CD4-positive, alpha-beta T cell (primary cell): Measurements from ENCODE around the gene PREP. TPM values are rescaled to one million over a fixed set of nuclear protein-coding genes. Genes with fewer than 3 reads are reported as not detected.
"Not testable (repeated sequence)": the region's sequence is repeated elsewhere in the genome, so short reads cannot be mapped to it uniquely, and the experiment has no call there.

ENCODE experiments used
- ATAC-seq: fragments of 200-7000 bp; cut with Tn5 transposase; one replicate; pipeline ENCODE4 v1.10.0; 2022; ENCODE audit warnings: mild to moderate bottlenecking; ENCODE audit not compliant: poor library complexity
- CTCF ChIA-PET: fragments of 350-600 bp; sonication (Branson Sonifier 250); formaldehyde crosslinking; loops from one replicate; lab custom pipeline; 2021; ENCODE audit warnings: antibody characterized with exemption, inconsistent platforms; lab: Charles Lee
- POLR2A ChIA-PET: fragments of 350-600 bp; sonication (Branson Sonifier 250); formaldehyde crosslinking; loops from one replicate; lab custom pipeline; 2021; ENCODE audit warnings: antibody characterized with exemption, inconsistent platforms; lab: Charles Lee
- DNase-seq, 14 experiments: peaks; one replicate each; pipeline ENCODE4 v3.0.0-alpha.2; 2013 to 2020; ENCODE audit warnings: mixed read lengths in 2 of 14
- H3K27ac ChIP-seq, 2 donors: one replicate each; pipeline versions ENCODE4 v1.5.1 to v1.7.0; 2013; ENCODE audit warnings: low read length in 2 of 2, low read depth in 1 of 2, mild to moderate bottlenecking in 1 of 2
- H3K27me3 ChIP-seq, 2 experiments: 1 replicate in 1 of 2; 2 replicates in 1 of 2; pipeline versions ENCODE4 v1.6.1 to v1.7.0; 2013; ENCODE audit warnings: low read length in 2 of 2, control low read depth in 1 of 2, mild to moderate bottlenecking in 1 of 2, moderate library complexity in 1 of 2; ENCODE audit not compliant: insufficient read depth in 2 of 2, control insufficient read depth in 1 of 2
- H3K36me3 ChIP-seq: one replicate; pipeline ENCODE4 v1.6.1; 2013; ENCODE audit warnings: low read length, control low read depth; ENCODE audit not compliant: insufficient read depth
- H3K4me1 ChIP-seq: one replicate; pipeline ENCODE4 v1.6.1; 2013; ENCODE audit warnings: low read length, control low read depth; ENCODE audit not compliant: insufficient read depth
- H3K4me3 ChIP-seq: one replicate; pipeline ENCODE4 v1.5.1; 2013; ENCODE audit warnings: mild to moderate bottlenecking, low read length, moderate library complexity
- H3K9me3 ChIP-seq, 2 experiments: 1 replicate in 1 of 2; 2 replicates in 1 of 2; pipeline versions ENCODE4 v1.6.1 to v1.7.0; 2013; ENCODE audit warnings: low read length in 2 of 2, mild to moderate bottlenecking in 2 of 2, control low read depth in 1 of 2, moderate library complexity in 1 of 2; ENCODE audit not compliant: control insufficient read depth in 1 of 2, insufficient read depth in 1 of 2
- H3K27ac Mint-ChIP-seq: one replicate; pipeline ENCODE4 v1.8.0; 2020; ENCODE audit warnings: mixed read lengths
- H3K27me3 Mint-ChIP-seq: one replicate; pipeline ENCODE4 v1.8.0; 2021; ENCODE audit warnings: mixed read lengths
- H3K36me3 Mint-ChIP-seq: one replicate; pipeline ENCODE4 v1.8.0; 2021; ENCODE audit warnings: low read depth, mixed read lengths
- H3K4me1 Mint-ChIP-seq: one replicate; pipeline ENCODE4 v1.8.0; 2021; ENCODE audit warnings: low read depth, mixed read lengths
- H3K4me3 Mint-ChIP-seq: one replicate; pipeline ENCODE4 v1.8.0; 2020; ENCODE audit warnings: mild to moderate bottlenecking, mixed read lengths
- H3K9me3 Mint-ChIP-seq: one replicate; pipeline ENCODE4 v1.8.0; 2020; ENCODE audit warnings: mixed read lengths
- intact Hi-C, 2 experiments: fragments of 100-400 bp; cut with DNase I in 1 of 2; cut with micrococcal nuclease in 1 of 2; formaldehyde crosslinking; loops; one replicate each; pipeline versions ENCODE4 v1.15.1 to v1.9.0; 2023 to 2025; cut with DNase I, micrococcal nuclease
- total RNA-seq, 174 experiments: library from RNA in 2 of 174; stranded (reverse) in 2 of 174; gene quantifications; one replicate each; pipeline ENCODE4 v1.2.3 and lab custom pipeline; 2021 to 2026
- TF ChIP-seq, protein P1 (sequence below): fragments of 200-600 bp; IDR thresholded peaks from one replicate; pipeline ENCODE4 v1.8.0; 2022; ENCODE audit warnings: antibody characterized with exemption, mild to moderate bottlenecking

PREP gene
- total RNA-seq, 2 experiments from 2014 or later, result 14.9 to 15.6 TPM

DNA sequence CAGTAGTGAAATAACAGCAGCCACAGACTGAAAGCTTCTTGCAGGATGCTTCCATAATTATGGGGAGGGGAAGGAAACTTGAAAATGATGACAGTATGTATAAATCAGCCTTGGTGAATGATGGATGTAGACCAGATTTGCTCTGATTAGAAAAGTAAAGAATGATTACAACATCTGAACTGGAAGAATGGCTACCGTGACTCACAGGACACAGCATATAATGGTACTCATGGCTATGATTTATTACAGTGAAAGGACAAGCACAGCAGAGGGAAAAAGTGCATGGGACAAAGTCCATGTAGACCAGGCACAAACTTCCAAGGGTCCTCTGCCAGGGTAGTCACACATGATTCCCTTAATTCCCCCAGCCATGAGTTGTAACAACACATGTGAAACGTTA is 152.3 kb downstream of the PREP start:
- H3K27ac Mint-ChIP-seq, result no peak overlapping the region
- TF ChIP-seq, protein P1, sequence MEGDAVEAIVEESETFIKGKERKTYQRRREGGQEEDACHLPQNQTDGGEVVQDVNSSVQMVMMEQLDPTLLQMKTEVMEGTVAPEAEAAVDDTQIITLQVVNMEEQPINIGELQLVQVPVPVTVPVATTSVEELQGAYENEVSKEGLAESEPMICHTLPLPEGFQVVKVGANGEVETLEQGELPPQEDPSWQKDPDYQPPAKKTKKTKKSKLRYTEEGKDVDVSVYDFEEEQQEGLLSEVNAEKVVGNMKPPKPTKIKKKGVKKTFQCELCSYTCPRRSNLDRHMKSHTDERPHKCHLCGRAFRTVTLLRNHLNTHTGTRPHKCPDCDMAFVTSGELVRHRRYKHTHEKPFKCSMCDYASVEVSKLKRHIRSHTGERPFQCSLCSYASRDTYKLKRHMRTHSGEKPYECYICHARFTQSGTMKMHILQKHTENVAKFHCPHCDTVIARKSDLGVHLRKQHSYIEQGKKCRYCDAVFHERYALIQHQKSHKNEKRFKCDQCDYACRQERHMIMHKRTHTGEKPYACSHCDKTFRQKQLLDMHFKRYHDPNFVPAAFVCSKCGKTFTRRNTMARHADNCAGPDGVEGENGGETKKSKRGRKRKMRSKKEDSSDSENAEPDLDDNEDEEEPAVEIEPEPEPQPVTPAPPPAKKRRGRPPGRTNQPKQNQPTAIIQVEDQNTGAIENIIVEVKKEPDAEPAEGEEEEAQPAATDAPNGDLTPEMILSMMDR, result no peak
- H3K36me3 Mint-ChIP-seq, result no peaks in the 10 kb centered on the region
- intact Hi-C loops, result no loop called here
- H3K4me1 Mint-ChIP-seq, result no peaks in the 10 kb centered on the region
- Histone ChIP-seq H3K4me1 (no peaks in the 10 kb centered on the region), H3K9me3 (no peaks in the 10 kb centered on the region), H3K36me3 (no peaks in the 10 kb centered on the region), H3K4me3 (no peak overlapping the region), H3K27ac (no peak overlapping the region), H3K27me3 (no peaks in the 10 kb centered on the region)
- no peaks in the 10 kb centered on the region for H3K9me3 Mint-ChIP-seq
- ATAC-seq (no peak), DNase-seq (no peak)
- ChIA-PET POLR2A (no interaction called here), CTCF (no interaction called here)
- no peaks in the 10 kb centered on the region for H3K27me3 Mint-ChIP-seq
- no peak overlapping the region for H3K4me3 Mint-ChIP-seq

GRCh38 chr6:105243487-105243886 is 159.4 kb downstream of the PREP start:
- Histone ChIP-seq H3K27ac (no peak overlapping the region), H3K36me3 (no peaks in the 10 kb centered on the region), H3K4me1 (no peaks in the 10 kb centered on the region), H3K27me3 (peaks cover 0 to 3% of the 10 kb centered on the region in 2 experiments), H3K9me3 (peaks cover 0 to 9% of the 10 kb centered on the region in 2 experiments), H3K4me3 (no peak overlapping the region)
- CTCF ChIA-PET, result no interaction called here
- intact Hi-C loops, result no loop called here
- Mint-ChIP-seq H3K27ac (no peak overlapping the region), H3K4me3 (no peak overlapping the region), H3K36me3 (no peaks in the 10 kb centered on the region), H3K4me1 (no peaks in the 10 kb centered on the region), H3K27me3 (peaks cover 40% of the 10 kb centered on the region), H3K9me3 (no peaks in the 10 kb centered on the region)
- DNase-seq (no peak), ATAC-seq (no peak)
- POLR2A ChIA-PET, result no interaction called here
- TF ChIP-seq, protein P1, result no peak

- no peak overlapping the region for H3K27ac Mint-ChIP-seq
- H3K27me3 Mint-ChIP-seq, result peaks cover 40% of the 10 kb centered on the region
- no peaks in the 10 kb centered on the region for H3K36me3 Mint-ChIP-seq
- Histone ChIP-seq H3K4me3 (no peak overlapping the region), H3K27ac (no peak overlapping the region), H3K36me3 (no peaks in the 10 kb centered on the region), H3K27me3 (peaks cover 3 to 13% of the 10 kb centered on the region in 2 experiments), H3K4me1 (no peaks in the 10 kb centered on the region), H3K9me3 (peaks cover 12 to 18% of the 10 kb centered on the region in 2 experiments)
- no peaks in the 10 kb centered on the region for H3K4me1 Mint-ChIP-seq
- peaks cover 7% of the 10 kb centered on the region for H3K9me3 Mint-ChIP-seq
- no peak overlapping the region for H3K4me3 Mint-ChIP-seq
- DNase-seq (no peak), ATAC-seq (no peak)
- intact Hi-C loops, result no loop called here
- TF ChIP-seq, protein P1, result no peak
- CTCF ChIA-PET, result no interaction called here
- POLR2A ChIA-PET, result no interaction called here
Measured at GRCh38 chr6:105235155-105235554, 167.7 kb downstream of the PREP start.

- H3K9me3 Mint-ChIP-seq, H3K4me1 Mint-ChIP-seq, DNase-seq: not testable (repeated sequence)
Measured at GRCh38 chr6:105231771-105232170, 171.1 kb downstream of the PREP start.

More at GRCh38 chr6:105231771-105232170, 171.1 kb downstream of the PREP start:
- H3K27me3 ChIP-seq, result peaks cover 3 to 13% of the 10 kb centered on the region in 2 experiments
- H3K36me3 Mint-ChIP-seq, POLR2A ChIA-PET, ATAC-seq, CTCF ChIA-PET, intact Hi-C loops, H3K36me3 ChIP-seq, H3K4me3 ChIP-seq, H3K27ac Mint-ChIP-seq, H3K4me3 Mint-ChIP-seq, H3K4me1 ChIP-seq, H3K27ac ChIP-seq: not testable (repeated sequence)
- H3K27me3 Mint-ChIP-seq, result peaks cover 30% of the 10 kb centered on the region
- peaks cover 11 to 12% of the 10 kb centered on the region in 2 experiments for H3K9me3 ChIP-seq
